Endodermal cell (in vitro differentiated cells): ENCODE results near the gene MAN2B2. TPM values are rescaled to one million over a fixed set of nuclear protein-coding genes. Genes with fewer than 3 reads are reported as not detected.
"Not testable (repeated sequence)": the region's sequence is repeated elsewhere in the genome, so short reads cannot be mapped to it uniquely, and the experiment has no call there.

Experiments
- DNase-seq: peaks from one replicate; pipeline ENCODE4 v3.0.0-alpha.2; 2017
- H3K27ac ChIP-seq: 2 replicates; pipeline ENCODE4 v1.5.1; 2013; ENCODE audit warnings: mild to moderate bottlenecking, low read depth, low read length, moderate library complexity
- H3K27me3 ChIP-seq: 2 replicates; pipeline ENCODE4 v1.6.1; 2013; ENCODE audit warnings: mild to moderate bottlenecking, low read length, moderate library complexity; ENCODE audit not compliant: insufficient read depth, control insufficient read depth, poor library complexity, severe bottlenecking
- H3K36me3 ChIP-seq: 2 replicates; pipeline ENCODE4 v1.7.0; 2013; ENCODE audit warnings: mild to moderate bottlenecking, low read length, moderate library complexity; ENCODE audit not compliant: control insufficient read depth, insufficient read depth
- H3K4me1 ChIP-seq: one replicate; pipeline ENCODE4 v1.7.0; 2013; ENCODE audit warnings: low read length; ENCODE audit not compliant: control insufficient read depth, insufficient read depth
- H3K4me3 ChIP-seq: 2 replicates; pipeline ENCODE4 v1.5.1; 2013; ENCODE audit warnings: mild to moderate bottlenecking, low read length, moderate library complexity
- H3K9ac ChIP-seq: 2 replicates; pipeline ENCODE4 v1.6.1; 2013; ENCODE audit warnings: mild to moderate bottlenecking, low read length, moderate library complexity; ENCODE audit not compliant: poor library complexity, severe bottlenecking; ENCODE audit errors: extremely low read depth
- H3K9me3 ChIP-seq: 2 replicates; pipeline ENCODE4 v1.6.1; 2013; ENCODE audit warnings: mild to moderate bottlenecking, low read length, moderate library complexity; ENCODE audit not compliant: control insufficient read depth
- H3K27ac Mint-ChIP-seq: 2 replicates; pipeline ENCODE4 v1.8.0; 2020; ENCODE audit warnings: mixed read lengths
- H3K27me3 Mint-ChIP-seq: 2 replicates; pipeline ENCODE4 v1.8.0; 2021; ENCODE audit warnings: mild to moderate bottlenecking, mixed read lengths; ENCODE audit not compliant: insufficient read depth
- H3K36me3 Mint-ChIP-seq: 2 replicates; pipeline ENCODE4 v1.8.0; 2020; ENCODE audit warnings: low read depth, mixed read lengths
- H3K4me1 Mint-ChIP-seq: 2 replicates; pipeline ENCODE4 v1.8.0; 2020; ENCODE audit warnings: mixed read lengths
- H3K4me3 Mint-ChIP-seq: 2 replicates; pipeline ENCODE4 v1.8.0; 2020; ENCODE audit warnings: mild to moderate bottlenecking, moderate library complexity, mixed read lengths
- H3K9me3 Mint-ChIP-seq: 2 replicates; pipeline ENCODE4 v1.8.0; 2020; ENCODE audit warnings: mild to moderate bottlenecking, mixed read lengths
- CTCF ChIP-seq: fragments of 200-600 bp; sonication (generic); conservative IDR thresholded peaks from 2 replicates; pipeline ENCODE4 v1.5.0; 2021; ENCODE audit warnings: antibody characterized with exemption, mild to moderate bottlenecking
- WGBS, 2 experiments: methylation state at CpG; one replicate each; pipeline versions ENCODE4 v1.1.5 to v1.1.7; 2013; ENCODE audit warnings: missing lambda C conversion rate in 2 of 2, mixed read lengths in 1 of 2; ENCODE audit not compliant: insufficient coverage in 1 of 2, insufficient read length in 1 of 2; 5-methylcytosine and 5-hydroxymethylcytosine counted together
- total RNA-seq, 2 donors: library from RNA; stranded (reverse); fragmentation: NEBNext Ultra II Directional in 1 of 2; extraction: Animal tissue kit (Norgen Biotek cat#: 25700) in 1 of 2; gene quantifications; 2 replicates in 1 of 2; 3 replicates in 1 of 2; pipeline ENCODE4 v1.2.1, GENCODE V29; 2021

The MAN2B2 gene
- total RNA-seq, 2 donors from 2014 or later: 13.3 to 20.8 TPM

GRCh38 chr4:6627832-6628231 lies 52.8 kb downstream of the MAN2B2 start:
- H3K4me3 ChIP-seq: no peak overlapping the region
- Mint-ChIP-seq H3K4me1 (no peaks in the 10 kb centered on the region), H3K36me3 (no peaks in the 10 kb centered on the region), H3K27ac (no peak overlapping the region), H3K27me3 (no peaks in the 10 kb centered on the region), H3K4me3 (no peak overlapping the region), H3K9me3 (no peaks in the 10 kb centered on the region)
- TF ChIP-seq CTCF: no peak
- no peaks in the 10 kb centered on the region for H3K4me1 ChIP-seq
- WGBS, 2 experiments: 97 to 100% methylated on average over 3 of the region's 3 CpGs
- no peak overlapping the region for H3K27ac ChIP-seq
- no peaks in the 10 kb centered on the region for H3K9me3 ChIP-seq
- H3K36me3 ChIP-seq: no peaks in the 10 kb centered on the region
- no peak overlapping the region for H3K9ac ChIP-seq
- DNase-seq: no peak
- H3K27me3 ChIP-seq: no peaks in the 10 kb centered on the region

GRCh38 chr4:6628484-6628883 lies 53.5 kb downstream of the MAN2B2 start:
- WGBS, 2 experiments: 96 to 100% methylated on average over 1 of the region's 1 CpG

GRCh38 chr4:6632125-6632524 lies 57.1 kb downstream of the MAN2B2 start:
- Mint-ChIP-seq H3K9me3 (no peaks in the 10 kb centered on the region), H3K4me1 (no peaks in the 10 kb centered on the region), H3K27ac (no peak overlapping the region), H3K4me3 (no peak overlapping the region), H3K36me3 (no peaks in the 10 kb centered on the region), H3K27me3 (no peaks in the 10 kb centered on the region)
- Histone ChIP-seq H3K27me3 (no peaks in the 10 kb centered on the region), H3K9ac (no peak overlapping the region), H3K27ac (no peak overlapping the region), H3K36me3 (no peaks in the 10 kb centered on the region), H3K4me1 (no peaks in the 10 kb centered on the region), H3K9me3 (no peaks in the 10 kb centered on the region), H3K4me3 (no peak overlapping the region)
- DNase-seq: no peak
- no peak for TF ChIP-seq CTCF
- WGBS, 2 experiments: 90 to 95% methylated on average over 4 of the region's 4 CpGs

More at GRCh38 chr4:6628484-6628883, 53.5 kb downstream of the MAN2B2 start:
- H3K9ac ChIP-seq, H3K36me3 ChIP-seq, H3K4me3 Mint-ChIP-seq, H3K36me3 Mint-ChIP-seq, H3K27ac Mint-ChIP-seq, H3K27ac ChIP-seq, H3K27me3 Mint-ChIP-seq, H3K9me3 Mint-ChIP-seq, H3K4me1 ChIP-seq, H3K9me3 ChIP-seq, H3K4me1 Mint-ChIP-seq, H3K4me3 ChIP-seq, H3K27me3 ChIP-seq, DNase-seq: not testable (repeated sequence)
